Psoas muscle (tissue), 8 donors: ENCODE measurements around the gene RACK1. TPM values are rescaled to one million over a fixed set of nuclear protein-coding genes. Genes with fewer than 3 reads are reported as not detected.

ENCODE experiments used
- ATAC-seq, 4 donors: fragments of 200-7000 bp; cut with Tn5 transposase; one replicate each; pipeline ENCODE4 v1.9.1; 2020; ENCODE audit warnings: moderate library complexity in 3 of 4, mild to moderate bottlenecking in 2 of 4
- DNase-seq, 2 donors: peaks; one replicate each; pipeline ENCODE4 v3.0.0-alpha.2; 2020
- H3K27ac ChIP-seq: fragments of 200-600 bp; one replicate; pipeline ENCODE4 v1.8.0; 2022
- H3K27me3 ChIP-seq, 3 donors: fragments of 200-600 bp in 1 of 3; one replicate each; pipeline versions ENCODE4 v1.6.1 to v1.8.0; 2013 to 2022; ENCODE audit warnings: low read length in 2 of 3, mild to moderate bottlenecking in 2 of 3, moderate library complexity in 1 of 3; ENCODE audit not compliant: insufficient read depth in 3 of 3
- H3K36me3 ChIP-seq, 2 donors: fragments of 200-600 bp in 1 of 2; one replicate each; pipeline versions ENCODE4 v1.6.1 to v1.8.0; 2013 to 2022; ENCODE audit warnings: low read depth in 1 of 2, mild to moderate bottlenecking in 1 of 2, moderate library complexity in 1 of 2; ENCODE audit not compliant: insufficient read depth in 1 of 2
- H3K4me1 ChIP-seq: fragments of 200-600 bp; one replicate; pipeline ENCODE4 v1.8.0; 2022
- H3K4me3 ChIP-seq: fragments of 200-600 bp; one replicate; pipeline ENCODE4 v1.8.0; 2022; ENCODE audit warnings: mild to moderate bottlenecking
- H3K9me3 ChIP-seq: fragments of 200-600 bp; one replicate; pipeline ENCODE4 v1.8.0; 2022
- WGBS, 3 donors: extraction: QIAGEN DNeasy Blood & Tissue Kit; methylation state at CpG; one replicate each; pipeline versions ENCODE4 v1.1.6 to v1.1.7; 2013; 5-methylcytosine and 5-hydroxymethylcytosine counted together
- intact Hi-C, 2 donors: fragments of 100-400 bp; cut with DNase I; formaldehyde crosslinking; loops; one replicate each; pipeline versions ENCODE4 v1.11.0 to v1.14.2; 2022
- polyA plus RNA-seq, 3 donors: library from polyadenylated mRNA; stranded (reverse); fragments of 200-250 nt; gene quantifications; one replicate each; pipeline ENCODE4 v1.2.3, GENCODE V29; 2013
- total RNA-seq, 4 donors: library from RNA; stranded (reverse); fragmentation: NEBNext Ultra II Directional in 2 of 4; extraction: Animal tissue kit (Norgen Biotek cat#: 25700) in 2 of 4; gene quantifications; one replicate each; pipeline versions ENCODE4 v1.2.1 to v1.2.4, GENCODE V29; 2021 to 2023
- TF ChIP-seq, protein P1 (sequence below): fragments of 200-600 bp; IDR thresholded peaks from one replicate; pipeline ENCODE4 v1.8.0; 2022; ENCODE audit warnings: antibody characterized with exemption
- donor health status: healthy with polysubstance abuse.
- donor health status: DM: no; HTN: no; CAD: no; lungs with moderate emphysema.
- donor health status: Bipolar disorder and iron deficiency.
- donor health status: healthy.
- donor health status: DM: yes; HTN: yes; CAD: no.
- donor health status: DM: no; HTN: no; CAD: no.
- donor health status: DM: no; HTN: no; CAD: no.
- donor health status: DM: yes; HTN: yes; CAD: no.

The RACK1 gene
- total and polyA plus RNA-seq, 7 donors = 832 to 3,660 (median 1,110) TPM

DNA sequence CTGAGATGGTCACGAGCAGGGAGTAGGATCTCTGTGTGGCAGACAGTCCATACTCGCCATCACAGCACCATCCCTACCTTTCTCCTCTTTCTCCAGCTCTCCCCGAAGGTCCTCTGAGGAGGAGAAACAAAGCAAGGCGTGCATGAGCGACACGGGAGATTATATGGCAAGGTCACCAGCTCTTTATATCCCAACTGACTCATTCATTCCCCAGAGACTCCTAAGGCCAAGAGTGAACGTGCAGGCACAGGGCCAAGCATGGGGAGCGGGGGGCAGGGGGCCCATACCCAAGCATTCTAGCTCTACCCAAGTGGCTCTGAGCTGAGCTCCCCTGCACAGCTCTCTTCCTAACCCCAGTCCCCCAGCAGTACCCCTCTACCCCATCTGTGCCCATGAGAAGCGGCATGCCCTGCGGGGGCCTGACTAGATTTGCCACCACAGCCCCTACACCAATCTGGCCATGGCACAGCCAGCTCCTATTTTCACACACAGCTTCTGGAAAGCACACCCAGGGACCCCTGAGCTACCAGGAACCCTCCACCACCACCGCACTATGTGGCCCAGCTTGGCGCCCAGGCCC lies 45.5 kb downstream of the RACK1 start:
- no peak for ATAC-seq
- Histone ChIP-seq H3K27ac (no peak overlapping the region), H3K4me3 (no peak overlapping the region), H3K4me1 (peaks cover 12% of the 10 kb centered on the region), H3K27me3 (no peaks in the 10 kb centered on the region), H3K9me3 (no peaks in the 10 kb centered on the region), H3K36me3 (peaks cover 0 to 51% of the 10 kb centered on the region in 2 donors)
- WGBS, 3 donors = 65 to 67% (median 66%) methylated on average over 12 of the region's 12 CpGs
- TF ChIP-seq, protein P1, sequence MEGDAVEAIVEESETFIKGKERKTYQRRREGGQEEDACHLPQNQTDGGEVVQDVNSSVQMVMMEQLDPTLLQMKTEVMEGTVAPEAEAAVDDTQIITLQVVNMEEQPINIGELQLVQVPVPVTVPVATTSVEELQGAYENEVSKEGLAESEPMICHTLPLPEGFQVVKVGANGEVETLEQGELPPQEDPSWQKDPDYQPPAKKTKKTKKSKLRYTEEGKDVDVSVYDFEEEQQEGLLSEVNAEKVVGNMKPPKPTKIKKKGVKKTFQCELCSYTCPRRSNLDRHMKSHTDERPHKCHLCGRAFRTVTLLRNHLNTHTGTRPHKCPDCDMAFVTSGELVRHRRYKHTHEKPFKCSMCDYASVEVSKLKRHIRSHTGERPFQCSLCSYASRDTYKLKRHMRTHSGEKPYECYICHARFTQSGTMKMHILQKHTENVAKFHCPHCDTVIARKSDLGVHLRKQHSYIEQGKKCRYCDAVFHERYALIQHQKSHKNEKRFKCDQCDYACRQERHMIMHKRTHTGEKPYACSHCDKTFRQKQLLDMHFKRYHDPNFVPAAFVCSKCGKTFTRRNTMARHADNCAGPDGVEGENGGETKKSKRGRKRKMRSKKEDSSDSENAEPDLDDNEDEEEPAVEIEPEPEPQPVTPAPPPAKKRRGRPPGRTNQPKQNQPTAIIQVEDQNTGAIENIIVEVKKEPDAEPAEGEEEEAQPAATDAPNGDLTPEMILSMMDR = no peak
- DNase-seq = peak in 1 of 2 donors; percentile 48
- intact Hi-C loops = no loop called here

DNA sequence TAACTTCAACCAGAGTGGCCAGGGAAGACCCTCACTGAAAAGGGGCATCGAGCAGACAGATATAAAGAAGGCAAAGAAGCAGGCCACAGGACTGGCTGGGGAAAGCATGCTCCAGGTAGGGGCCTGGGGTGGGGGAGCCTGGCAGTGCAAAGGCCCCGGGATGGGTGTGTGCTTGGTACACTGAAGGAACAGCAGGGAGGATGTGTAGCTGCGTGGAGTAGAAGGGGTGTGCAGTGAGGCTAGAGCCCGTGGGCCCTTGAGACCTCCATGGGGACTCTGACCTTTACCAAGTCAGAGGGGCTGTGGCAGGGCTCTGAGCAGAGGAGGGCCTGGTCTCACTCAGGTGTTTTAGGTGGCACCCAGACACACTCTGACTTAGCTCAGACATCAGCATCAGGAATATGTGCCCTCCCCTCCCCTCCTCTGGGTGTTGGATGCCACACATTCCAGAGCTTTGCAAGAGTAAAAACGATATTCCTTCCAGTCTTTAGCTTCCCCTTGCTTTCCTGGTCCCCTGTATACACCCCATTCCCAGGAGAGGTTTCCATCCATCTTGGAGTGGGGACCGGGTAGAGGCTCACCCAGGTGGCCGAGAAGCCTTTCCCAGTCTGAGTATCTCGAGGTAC lies 46.3 kb downstream of the RACK1 start:
- Histone ChIP-seq H3K4me3 (no peak overlapping the region), H3K36me3 (peaks cover 0 to 51% of the 10 kb centered on the region in 2 donors), H3K27me3 (no peaks in the 10 kb centered on the region), H3K27ac (no peak overlapping the region), H3K9me3 (no peaks in the 10 kb centered on the region), H3K4me1 (peaks cover 7% of the 10 kb centered on the region)
- ATAC-seq (no peak), DNase-seq (no peak)
- 63 to 71% (median 69%) methylated on average over 8 of the region's 8 CpGs for WGBS, 3 donors
- TF ChIP-seq, protein P1 = no peak
- intact Hi-C loops = no loop called here

DNA sequence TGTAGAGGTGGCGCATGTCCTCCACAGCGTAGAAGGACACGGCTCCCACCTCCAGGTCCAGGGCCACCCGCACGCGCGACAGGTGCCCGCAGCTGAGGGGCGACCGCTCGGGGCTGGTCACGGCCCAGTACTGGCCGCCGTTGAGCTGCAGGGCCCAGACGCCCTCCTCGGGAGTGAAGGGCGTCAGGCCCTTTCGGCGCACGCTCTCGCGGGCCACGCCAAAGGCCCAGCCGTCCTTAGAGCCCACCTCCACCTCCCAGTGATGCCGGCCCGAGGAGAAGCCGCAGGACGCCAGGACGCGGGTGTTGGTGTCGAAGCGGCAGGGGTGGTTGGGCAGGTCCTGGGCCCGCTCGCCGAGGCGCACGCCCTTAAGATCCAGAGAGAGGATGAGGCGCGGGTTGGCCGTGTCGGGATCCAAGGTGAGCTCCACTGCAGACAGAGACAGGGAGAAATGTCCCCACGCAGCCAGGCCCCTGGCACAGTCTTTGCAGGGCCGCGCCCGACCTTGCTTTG lies 48.4 kb downstream of the RACK1 start:
- WGBS, 3 donors = 75 to 82% (median 77%) methylated on average over 45 of the region's 45 CpGs
- TF ChIP-seq, protein P1 = no peak
- Histone ChIP-seq H3K4me3 (no peak overlapping the region), H3K36me3 (peaks cover 0 to 40% of the 10 kb centered on the region in 2 donors), H3K27me3 (no peaks in the 10 kb centered on the region), H3K27ac (peak overlapping the region; percentile 69), H3K4me1 (peaks cover 9% of the 10 kb centered on the region), H3K9me3 (no peaks in the 10 kb centered on the region)
- no peak for ATAC-seq
- intact Hi-C loops = no loop called here
- DNase-seq = no peak

DNA sequence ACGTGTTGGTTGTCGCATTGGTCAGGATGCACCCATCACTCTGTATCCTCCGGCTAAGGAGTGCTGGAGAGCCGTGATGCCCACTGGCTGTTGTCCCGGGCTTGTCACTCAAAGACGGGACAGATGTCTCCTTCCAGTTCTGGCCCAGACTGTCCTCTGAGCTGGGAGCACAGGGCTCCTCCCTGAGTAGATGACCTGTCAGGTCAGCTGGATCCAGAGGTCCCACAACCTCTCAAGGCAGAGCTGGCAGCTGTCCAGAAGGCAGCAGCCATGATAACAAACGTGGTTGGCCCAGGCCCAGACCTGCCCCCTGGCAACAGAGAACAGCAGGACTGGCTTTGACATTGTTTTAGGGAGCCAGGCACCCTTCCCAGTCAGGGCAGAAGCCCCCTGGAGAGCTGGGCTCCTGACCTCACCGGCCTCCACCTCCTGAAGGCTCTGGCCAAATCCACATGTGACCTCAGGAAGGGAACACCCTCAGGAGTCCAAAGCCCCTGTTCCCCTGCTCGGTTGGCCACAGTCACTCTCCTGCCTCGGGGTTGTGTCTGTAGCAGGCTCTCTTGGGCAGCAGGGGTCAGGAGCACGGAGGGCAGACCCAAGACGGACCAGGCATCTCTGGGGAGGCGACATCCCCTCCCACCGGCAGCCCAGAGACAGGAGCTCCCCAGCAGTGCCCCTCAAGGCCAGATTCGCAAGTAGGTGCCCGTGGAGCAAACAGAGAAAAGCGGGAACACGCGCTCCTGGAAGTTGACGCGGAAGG lies 49.0 kb downstream of the RACK1 start:
- no peaks in the 10 kb centered on the region for H3K27me3 ChIP-seq
- H3K4me3 ChIP-seq = no peak overlapping the region
- peak overlapping the region; percentile 69 for H3K27ac ChIP-seq
- intact Hi-C loops = no loop called here
- H3K4me1 ChIP-seq = peaks cover 6% of the 10 kb centered on the region
- 47 to 59% (median 52%) methylated on average over 21 of the region's 21 CpGs for WGBS, 3 donors
- H3K9me3 ChIP-seq = no peaks in the 10 kb centered on the region
- H3K36me3 ChIP-seq = peaks cover 0 to 37% of the 10 kb centered on the region in 2 donors
- DNase-seq (peak; percentile 48 to 85), ATAC-seq (peak; percentile 18 to 46 (median 40))
- TF ChIP-seq, protein P1 = no peak
